GM12878 (cell line): ENCODE data around the gene MTRR. TPM values are rescaled to one million over a fixed set of nuclear protein-coding genes. Genes with fewer than 3 reads are reported as not detected.

ENCODE experiments used
- ATAC-seq: fragments of 200-7000 bp; cut with Tn5 transposase; 3 replicates; pipeline ENCODE4 v1.9.1; 2020; ENCODE audit warnings: mild to moderate bottlenecking, moderate library complexity
- BruUV-seq: library from RNA; stranded (reverse); fragments of 400-500 nt; replicated peaks from 2 replicates; lab custom pipeline; 2021; lab: Mats Ljungman, UMichigan
- CTCF ChIA-PET: fragments of 300-600 bp; sonication (Branson Sonifier 250); formaldehyde crosslinking; extraction: SDS; loops from one replicate; lab custom pipeline; 2021; ENCODE audit warnings: inconsistent platforms; lab: Yijun Ruan, JAX
- POLR2A ChIA-PET: fragments of 350-600 bp; formaldehyde crosslinking; extraction: SDS; loops from one replicate; lab custom pipeline; 2021; ENCODE audit warnings: inconsistent platforms; lab: Charles Lee
- RAD21 ChIA-PET: fragments of 300-600 bp; sonication (Branson Sonifier 250); formaldehyde crosslinking; loops from one replicate; lab custom pipeline; 2023; ENCODE audit warnings: antibody characterized with exemption; ENCODE audit not compliant: unreplicated experiment; lab: Charles Lee
- SMC1A ChIA-PET: fragments of 300-600 bp; sonication (Branson Sonifier 250); formaldehyde crosslinking; loops from one replicate; lab custom pipeline; 2023; ENCODE audit not compliant: unreplicated experiment, uncharacterized antibody; lab: Charles Lee
- DNase-seq: peaks from one replicate; pipeline ENCODE4 v3.0.0-alpha.2; 2011; ENCODE audit warnings: low read depth, low spot score
- FAIRE-seq: peaks from 3 replicates; lab custom pipeline; 2011; peaks lifted over from hg19 to GRCh38; lab: Jason Lieb, UNC
- H2AFZ ChIP-seq: 2 replicates; pipeline ENCODE4 v1.6.0; 2011; ENCODE audit warnings: low read depth, low read length, control low read depth; ENCODE audit not compliant: control insufficient read depth
- H3K27ac ChIP-seq: 2 replicates; pipeline ENCODE4 v1.5.1; 2011; ENCODE audit warnings: control low read depth; ENCODE audit not compliant: control insufficient read depth, insufficient read depth
- H3K27me3 ChIP-seq, 2 experiments: replicated peaks in 1 of 2; 2 replicates each; pipeline versions ENCODE4 v1.6.0 to v1.6.1; 2011; ENCODE audit warnings: low read length in 1 of 2; ENCODE audit not compliant: control insufficient read depth in 2 of 2, insufficient read depth in 2 of 2
- H3K36me3 ChIP-seq, 2 experiments: 2 replicates each; pipeline ENCODE4 v1.5.1; 2011; ENCODE audit warnings: low read length in 1 of 2; ENCODE audit not compliant: control insufficient read depth in 2 of 2, insufficient read depth in 2 of 2
- H3K4me1 ChIP-seq: 2 replicates; pipeline ENCODE4 v1.6.1; 2011; ENCODE audit warnings: mild to moderate bottlenecking, low read length, moderate library complexity, mixed read lengths; ENCODE audit not compliant: control insufficient read depth, insufficient read depth
- H3K4me2 ChIP-seq: 2 replicates; pipeline ENCODE4 v1.6.0; 2011; ENCODE audit warnings: control low read depth; ENCODE audit not compliant: control insufficient read depth, insufficient read depth
- H3K4me3 ChIP-seq: fragments of 200-600 bp; sonication (generic); 2 replicates; pipeline ENCODE4 v1.5.1; 2016
- H3K79me2 ChIP-seq: 2 replicates; pipeline ENCODE4 v1.6.0; 2011; ENCODE audit warnings: low read length; ENCODE audit not compliant: control insufficient read depth, insufficient read depth
- H3K9ac ChIP-seq: 2 replicates; pipeline ENCODE4 v1.8.0; 2011; ENCODE audit warnings: low read length, control low read depth, mixed read lengths; ENCODE audit not compliant: control insufficient read depth, insufficient read depth
- H3K9me3 ChIP-seq: replicated peaks from 3 replicates; pipeline ENCODE4 v1.5.1; 2011; ENCODE audit warnings: mild to moderate bottlenecking, low read length; ENCODE audit not compliant: control insufficient read depth, insufficient read depth
- H4K20me1 ChIP-seq: 2 replicates; pipeline ENCODE4 v1.6.0; 2011; ENCODE audit not compliant: control insufficient read depth, insufficient read depth
- CBX5 ChIP-seq: sonication (generic); IDR thresholded peaks from 2 replicates; pipeline ENCODE4 v1.6.1; 2016; ENCODE audit warnings: low read depth, moderate library complexity, mild to moderate bottlenecking, inconsistent platforms
- CHD4 ChIP-seq: fragments of 200-600 bp; sonication (generic); IDR thresholded peaks from 2 replicates; pipeline ENCODE4 v1.6.1; 2016; ENCODE audit warnings: mild to moderate bottlenecking
- CREM ChIP-seq: IDR thresholded peaks from 2 replicates; pipeline ENCODE4 v1.6.1; 2014; ENCODE audit warnings: antibody characterized with exemption, low read depth
- E2F4 ChIP-seq: IDR thresholded peaks from 2 replicates; pipeline ENCODE4 v1.6.1; 2012; ENCODE audit warnings: low read depth, low read length, improper control_type of control experiment
- EP300 ChIP-seq, 2 experiments: fragments of 150-350 bp in 1 of 2; IDR thresholded peaks; 2 replicates each; pipeline ENCODE4 v1.6.1; 2011 to 2012; ENCODE audit warnings: low read depth in 2 of 2, low read length in 2 of 2, borderline replicate concordance in 1 of 2, improper control_type of control experiment in 1 of 2, inconsistent platforms in 1 of 2; ENCODE audit not compliant: control insufficient read depth in 1 of 2
- EZH2 ChIP-seq: IDR thresholded peaks from 2 replicates; pipeline ENCODE4 v1.6.1; 2012; ENCODE audit warnings: low read depth, mild to moderate bottlenecking, control low read depth, inconsistent platforms, low read length, borderline replicate concordance; ENCODE audit not compliant: control insufficient read depth
- IKZF1 ChIP-seq: fragments of 450-650 bp; conservative IDR thresholded peaks from 2 replicates; pipeline ENCODE4 v1.6.1; 2017; ENCODE audit warnings: antibody characterized with exemption, mild to moderate bottlenecking
- KDM1A ChIP-seq: fragments of 200-600 bp; sonication (generic); IDR thresholded peaks from 2 replicates; pipeline ENCODE4 v1.6.1; 2016; ENCODE audit warnings: borderline replicate concordance
- KLF5 ChIP-seq: fragments of 450-650 bp; IDR thresholded peaks from 2 replicates; pipeline ENCODE4 v1.6.1; 2014; ENCODE audit warnings: mild to moderate bottlenecking; ENCODE audit not compliant: partially characterized antibody
- MXI1 ChIP-seq: fragments of 150-350 bp; IDR thresholded peaks from 2 replicates; pipeline ENCODE4 v1.6.1; 2011; ENCODE audit warnings: low read depth, mild to moderate bottlenecking, inconsistent platforms, low read length, improper control_type of control experiment
- NFXL1 ChIP-seq: fragments of 450-650 bp; IDR thresholded peaks from 2 replicates; pipeline ENCODE4 v1.6.1; 2017; ENCODE audit warnings: antibody characterized with exemption, mild to moderate bottlenecking, borderline replicate concordance
- NFYB ChIP-seq: IDR thresholded peaks from 2 replicates; pipeline ENCODE4 v1.6.1; 2011; ENCODE audit warnings: low read depth, mild to moderate bottlenecking, low read length, improper control_type of control experiment, moderate library complexity; ENCODE audit not compliant: insufficient read depth
- NR2C1 ChIP-seq: fragments of 450-650 bp; IDR thresholded peaks from 2 replicates; pipeline ENCODE4 v1.6.1; 2017; ENCODE audit warnings: antibody characterized with exemption, mild to moderate bottlenecking, moderate library complexity
- RB1 ChIP-seq: fragments of 450-650 bp; formaldehyde crosslinking; IDR thresholded peaks from 2 replicates; pipeline ENCODE4 v1.6.1; 2017; ENCODE audit warnings: mild to moderate bottlenecking, borderline replicate concordance
- WGBS: methylation state at CpG from one replicate; pipeline ENCODE4 v1.1.6; 2016; ENCODE audit warnings: low lambda C conversion rate; ENCODE audit not compliant: insufficient replicate concordance, insufficient coverage; ENCODE audit errors: missing lambda C conversion rate; 5-methylcytosine and 5-hydroxymethylcytosine counted together
- in situ Hi-C: fragments of 300-500 bp; cut with MboI; formaldehyde crosslinking; loops from 9 replicates; pipeline ENCODE4 v1.14.3; 2018; ENCODE audit warnings: mixed read lengths
- intact Hi-C: fragments of 100-400 bp; cut with micrococcal nuclease; formaldehyde crosslinking; loops from one replicate; pipeline ENCODE4 v1.14.2; 2022; ENCODE audit not compliant: unreplicated experiment
- polyA plus RNA-seq, 11 experiments: library from polyadenylated mRNA; depleted of rRNA in 4 of 11; unstranded in 6 of 11; stranded (reverse) in 5 of 11; fragments of >200 nt; fragmentation: Nextera tagmentation in 4 of 11; fragmentation: Illumina TruSeq in 1 of 11; extraction: Ambion mirVana in 4 of 11; extraction: Trizol in 1 of 11; gene quantifications; 1 replicate in 1 of 11; 2 replicates in 10 of 11; pipeline versions ENCODE4 v1.2.1 to v1.2.3, GENCODE V29; 2011 to 2016; ENCODE audit warnings: inconsistent platforms in 2 of 11, missing spikeins in 2 of 11, low read depth in 1 of 11
- total RNA-seq, 4 experiments: library from RNA; depleted of rRNA in 3 of 4; stranded (reverse); fragments of >200 nt in 3 of 4; fragmentation: Illumina TruSeq in 1 of 4; extraction: Trizol in 1 of 4; gene quantifications; 2 replicates each; pipeline versions ENCODE4 v1.2.1 to v1.2.3, GENCODE V29; 2013 to 2021
- TF ChIP-seq, protein P1 (sequence below): IDR thresholded peaks from 2 replicates; pipeline ENCODE4 v1.6.1; 2012; ENCODE audit warnings: low read depth, low read length, improper control_type of control experiment

The MTRR gene
- total and polyA plus RNA-seq, 10 of the 15 experiments (the other 5 are each of a cell fraction or from before 2014, with no cell fraction given), result 13.8 to 76.9 (median 38.0) TPM

- WGBS, result 16% methylated on average over 5 of the region's 5 CpGs
- Histone ChIP-seq H3K79me2 (no peaks in the 10 kb centered on the region), H3K4me1 (no peaks in the 10 kb centered on the region), H3K9me3 (no peaks in the 10 kb centered on the region; the same call in 1 of the 3 replicates), H4K20me1 (no peaks in the 10 kb centered on the region), H3K36me3 (no peaks in the 10 kb centered on the region), H3K27ac (no peak overlapping the region), H3K4me2 (no peak overlapping the region), H3K27me3 (no peaks in the 10 kb centered on the region), H2AFZ (no peak overlapping the region), H3K9ac (no peak overlapping the region), H3K4me3 (no peak overlapping the region)
- no TSS peak for BruUV-seq
- ChIA-PET RAD21 (no interaction called here), POLR2A (no interaction called here), SMC1A (interaction anchor here (0.9 kb wide), 1 partner anchor 11 kb away, joined by 4 read pairs; no protein-coding TSS in a partner anchor), CTCF (interaction anchor here (1.2 kb wide), 1 partner anchor 31 kb away, joined by 6 read pairs; no protein-coding TSS in a partner anchor)
- ATAC-seq (no peak), DNase-seq (no peak), FAIRE-seq (no peak)
- in situ Hi-C loops (loop anchor here (25.0 kb wide), 1 partner anchor 1620 kb away; the partner anchor contains the start of gene SEMA5A), intact Hi-C loops (no loop called here)
- no peak for TF ChIP-seq CREM
- TF ChIP-seq, protein P1, sequence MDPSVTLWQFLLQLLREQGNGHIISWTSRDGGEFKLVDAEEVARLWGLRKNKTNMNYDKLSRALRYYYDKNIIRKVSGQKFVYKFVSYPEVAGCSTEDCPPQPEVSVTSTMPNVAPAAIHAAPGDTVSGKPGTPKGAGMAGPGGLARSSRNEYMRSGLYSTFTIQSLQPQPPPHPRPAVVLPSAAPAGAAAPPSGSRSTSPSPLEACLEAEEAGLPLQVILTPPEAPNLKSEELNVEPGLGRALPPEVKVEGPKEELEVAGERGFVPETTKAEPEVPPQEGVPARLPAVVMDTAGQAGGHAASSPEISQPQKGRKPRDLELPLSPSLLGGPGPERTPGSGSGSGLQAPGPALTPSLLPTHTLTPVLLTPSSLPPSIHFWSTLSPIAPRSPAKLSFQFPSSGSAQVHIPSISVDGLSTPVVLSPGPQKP, result no peak
- no peak for TF ChIP-seq EP300 (IDR thresholded peaks at IDR 0.05; ENCODE audit: borderline replicate concordance in 1 of 2, control insufficient read depth in 1 of 2, low read depth in 2 of 2, low read length in 2 of 2)
- TF ChIP-seq NR2C1, result no peak
- TF ChIP-seq MXI1, result no peak
- no peak for TF ChIP-seq RB1
- TF ChIP-seq EZH2, result no peak
- no peak for TF ChIP-seq CBX5
- TF ChIP-seq KDM1A, result no peak
- TF ChIP-seq NFYB, result no peak
- no peak for TF ChIP-seq CHD4
- no peak for TF ChIP-seq E2F4
- no peak for TF ChIP-seq IKZF1
- no peak for TF ChIP-seq NFXL1
- no peak for TF ChIP-seq KLF5
Measured at GRCh38 chr5:7917130-7918123, 48.5 kb downstream of the MTRR start.
